B cell (primary cell): ENCODE measurements around the gene CRCP.

Source experiments
- EZH2 ChIP-seq: IDR thresholded peaks from 2 replicates; pipeline ENCODE4 v1.6.1; 2012; ENCODE audit warnings: borderline replicate concordance, low read depth, mild to moderate bottlenecking, moderate library complexity, low read length; ENCODE audit not compliant: insufficient read depth, poor library complexity, severe bottlenecking
- TF ChIP-seq, protein P1 (sequence below): fragments of 200-600 bp; IDR thresholded peaks from one replicate; pipeline ENCODE4 v1.8.0; 2022; ENCODE audit warnings: antibody characterized with exemption, mild to moderate bottlenecking

GRCh38 chr7:66181845-66182244, 67.2 kb downstream of the CRCP start:
- TF ChIP-seq, protein P1, sequence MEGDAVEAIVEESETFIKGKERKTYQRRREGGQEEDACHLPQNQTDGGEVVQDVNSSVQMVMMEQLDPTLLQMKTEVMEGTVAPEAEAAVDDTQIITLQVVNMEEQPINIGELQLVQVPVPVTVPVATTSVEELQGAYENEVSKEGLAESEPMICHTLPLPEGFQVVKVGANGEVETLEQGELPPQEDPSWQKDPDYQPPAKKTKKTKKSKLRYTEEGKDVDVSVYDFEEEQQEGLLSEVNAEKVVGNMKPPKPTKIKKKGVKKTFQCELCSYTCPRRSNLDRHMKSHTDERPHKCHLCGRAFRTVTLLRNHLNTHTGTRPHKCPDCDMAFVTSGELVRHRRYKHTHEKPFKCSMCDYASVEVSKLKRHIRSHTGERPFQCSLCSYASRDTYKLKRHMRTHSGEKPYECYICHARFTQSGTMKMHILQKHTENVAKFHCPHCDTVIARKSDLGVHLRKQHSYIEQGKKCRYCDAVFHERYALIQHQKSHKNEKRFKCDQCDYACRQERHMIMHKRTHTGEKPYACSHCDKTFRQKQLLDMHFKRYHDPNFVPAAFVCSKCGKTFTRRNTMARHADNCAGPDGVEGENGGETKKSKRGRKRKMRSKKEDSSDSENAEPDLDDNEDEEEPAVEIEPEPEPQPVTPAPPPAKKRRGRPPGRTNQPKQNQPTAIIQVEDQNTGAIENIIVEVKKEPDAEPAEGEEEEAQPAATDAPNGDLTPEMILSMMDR, result no peak
- TF ChIP-seq EZH2, result no peak
